Caco-2 (cell line): ENCODE measurements around the gene PLSCR2. TPM values are rescaled to one million over a fixed set of nuclear protein-coding genes. Genes with fewer than 3 reads are reported as not detected.

ENCODE experiments used
- BruUV-seq: library from RNA; stranded (reverse); fragments of 400-500 nt; replicated peaks from 2 replicates; lab custom pipeline; 2021; lab: Mats Ljungman, UMichigan
- CTCF ChIA-PET: fragments of 300-600 bp; sonication (Branson Sonifier 250); formaldehyde crosslinking; loops from one replicate; lab custom pipeline; 2022; ENCODE audit warnings: antibody characterized with exemption; lab: Charles Lee
- POLR2A ChIA-PET: fragments of 300-600 bp; sonication (Branson Sonifier 250); formaldehyde crosslinking; loops from one replicate; lab custom pipeline; 2022; ENCODE audit warnings: antibody characterized with exemption; lab: Charles Lee
- DNase-seq, 2 experiments: peaks; one replicate each; pipeline versions ENCODE4 v3.0.0 to v3.0.0-alpha.2; 2020 to 2022
- H3K27me3 ChIP-seq: replicated peaks from 2 replicates; pipeline ENCODE4 v1.6.0; 2011; ENCODE audit warnings: low read length; ENCODE audit not compliant: control insufficient read depth, insufficient read depth
- H3K36me3 ChIP-seq: 2 replicates; pipeline ENCODE4 v1.5.1; 2011; ENCODE audit warnings: low read length; ENCODE audit not compliant: control insufficient read depth, insufficient read depth
- H3K4me1 ChIP-seq: fragments of 250-450 bp; sonication (Bioruptor Pico); 2 replicates; pipeline ENCODE4 v1.5.1; 2020; ENCODE audit warnings: mild to moderate bottlenecking
- H3K4me3 ChIP-seq: 2 replicates; pipeline ENCODE4 v1.5.1; 2011; ENCODE audit warnings: low read depth, mild to moderate bottlenecking, control low read depth, low read length
- H3K9me3 ChIP-seq: fragments of 250-450 bp; sonication (Bioruptor Pico); 2 replicates; pipeline ENCODE4 v1.5.1; 2020; ENCODE audit warnings: mild to moderate bottlenecking, moderate library complexity
- H3K27ac Mint-ChIP-seq: one replicate; pipeline ENCODE4 v1.8.0; 2022; ENCODE audit warnings: mixed read lengths; ENCODE audit not compliant: unreplicated experiment
- H3K27me3 Mint-ChIP-seq: one replicate; pipeline ENCODE4 v1.8.0; 2022; ENCODE audit warnings: mixed read lengths; ENCODE audit not compliant: insufficient read depth, unreplicated experiment
- H3K36me3 Mint-ChIP-seq: one replicate; pipeline ENCODE4 v1.8.0; 2022; ENCODE audit warnings: mild to moderate bottlenecking, mixed read lengths; ENCODE audit not compliant: insufficient read depth, unreplicated experiment
- H3K4me1 Mint-ChIP-seq: one replicate; pipeline ENCODE4 v1.8.0; 2022; ENCODE audit warnings: low read depth, mixed read lengths; ENCODE audit not compliant: unreplicated experiment
- H3K4me3 Mint-ChIP-seq: one replicate; pipeline ENCODE4 v1.8.0; 2022; ENCODE audit warnings: mild to moderate bottlenecking, moderate library complexity, mixed read lengths; ENCODE audit not compliant: unreplicated experiment
- H3K9me3 Mint-ChIP-seq: one replicate; pipeline ENCODE4 v1.8.0; 2022; ENCODE audit warnings: mixed read lengths; ENCODE audit not compliant: unreplicated experiment
- intact Hi-C: fragments of 100-400 bp; cut with micrococcal nuclease; formaldehyde crosslinking; loops from one replicate; pipeline ENCODE4 v1.10.0; 2022; ENCODE audit not compliant: unreplicated experiment
- total RNA-seq: library from RNA; stranded (reverse); gene quantifications from 2 replicates; pipeline ENCODE4 v1.2.3, GENCODE V29; 2022
- TF ChIP-seq, protein P1 (sequence below), 2 experiments: fragments of 200-600 bp in 1 of 2; IDR thresholded peaks; 1 replicate in 1 of 2; 2 replicates in 1 of 2; pipeline versions ENCODE4 v1.5.1 to v1.8.0; 2011 to 2022; ENCODE audit warnings: antibody characterized with exemption in 1 of 2, control low read depth in 1 of 2, inconsistent platforms in 1 of 2, low read depth in 1 of 2, low read length in 1 of 2, mild to moderate bottlenecking in 1 of 2, moderate library complexity in 1 of 2; ENCODE audit not compliant: insufficient read depth in 1 of 2, severe bottlenecking in 1 of 2, unreplicated experiment in 1 of 2

The PLSCR2 gene
- total RNA-seq, 1 experiment from 2014 or later, result not detected

DNA sequence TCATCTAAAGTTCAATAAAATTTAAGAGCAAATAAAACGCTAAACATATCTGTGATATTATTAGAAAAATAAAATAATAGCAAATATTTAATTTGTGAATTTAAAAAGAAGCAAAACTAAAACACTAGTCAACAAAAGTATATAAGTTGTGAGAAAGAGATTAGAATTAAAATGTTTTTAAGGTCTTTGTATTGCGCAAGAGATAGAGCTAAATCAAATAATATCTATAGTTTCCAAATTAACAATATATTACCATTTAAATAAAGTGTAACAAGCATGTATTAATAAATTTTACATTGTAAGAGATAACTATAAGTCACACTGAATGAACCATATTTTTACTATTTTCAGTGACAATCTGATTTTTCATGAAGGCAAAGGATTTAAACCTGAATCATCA is 74.2 kb downstream of the PLSCR2 start:
- H3K9me3 Mint-ChIP-seq, result no peaks in the 10 kb centered on the region
- H3K36me3 ChIP-seq, result no peaks in the 10 kb centered on the region
- no peaks in the 10 kb centered on the region for H3K4me1 Mint-ChIP-seq
- H3K9me3 ChIP-seq, result no peaks in the 10 kb centered on the region
- ChIA-PET CTCF (no interaction called here), POLR2A (no interaction called here)
- TF ChIP-seq, protein P1, sequence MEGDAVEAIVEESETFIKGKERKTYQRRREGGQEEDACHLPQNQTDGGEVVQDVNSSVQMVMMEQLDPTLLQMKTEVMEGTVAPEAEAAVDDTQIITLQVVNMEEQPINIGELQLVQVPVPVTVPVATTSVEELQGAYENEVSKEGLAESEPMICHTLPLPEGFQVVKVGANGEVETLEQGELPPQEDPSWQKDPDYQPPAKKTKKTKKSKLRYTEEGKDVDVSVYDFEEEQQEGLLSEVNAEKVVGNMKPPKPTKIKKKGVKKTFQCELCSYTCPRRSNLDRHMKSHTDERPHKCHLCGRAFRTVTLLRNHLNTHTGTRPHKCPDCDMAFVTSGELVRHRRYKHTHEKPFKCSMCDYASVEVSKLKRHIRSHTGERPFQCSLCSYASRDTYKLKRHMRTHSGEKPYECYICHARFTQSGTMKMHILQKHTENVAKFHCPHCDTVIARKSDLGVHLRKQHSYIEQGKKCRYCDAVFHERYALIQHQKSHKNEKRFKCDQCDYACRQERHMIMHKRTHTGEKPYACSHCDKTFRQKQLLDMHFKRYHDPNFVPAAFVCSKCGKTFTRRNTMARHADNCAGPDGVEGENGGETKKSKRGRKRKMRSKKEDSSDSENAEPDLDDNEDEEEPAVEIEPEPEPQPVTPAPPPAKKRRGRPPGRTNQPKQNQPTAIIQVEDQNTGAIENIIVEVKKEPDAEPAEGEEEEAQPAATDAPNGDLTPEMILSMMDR (IDR thresholded peaks at IDR 0.05; ENCODE audit: insufficient read depth in 1 of 2, low read depth in 1 of 2, low read length in 1 of 2, severe bottlenecking in 1 of 2, unreplicated experiment in 1 of 2), result no peak
- H3K27ac Mint-ChIP-seq, result no peak overlapping the region
- intact Hi-C loops, result no loop called here
- DNase-seq, result no peak
- H3K36me3 Mint-ChIP-seq, result no peaks in the 10 kb centered on the region
- no TSS peak for BruUV-seq
- no peaks in the 10 kb centered on the region for H3K27me3 ChIP-seq
- no peaks in the 10 kb centered on the region for H3K27me3 Mint-ChIP-seq
- no peak overlapping the region for H3K4me3 ChIP-seq
- no peak overlapping the region for H3K4me3 Mint-ChIP-seq
- H3K4me1 ChIP-seq, result no peaks in the 10 kb centered on the region

DNA sequence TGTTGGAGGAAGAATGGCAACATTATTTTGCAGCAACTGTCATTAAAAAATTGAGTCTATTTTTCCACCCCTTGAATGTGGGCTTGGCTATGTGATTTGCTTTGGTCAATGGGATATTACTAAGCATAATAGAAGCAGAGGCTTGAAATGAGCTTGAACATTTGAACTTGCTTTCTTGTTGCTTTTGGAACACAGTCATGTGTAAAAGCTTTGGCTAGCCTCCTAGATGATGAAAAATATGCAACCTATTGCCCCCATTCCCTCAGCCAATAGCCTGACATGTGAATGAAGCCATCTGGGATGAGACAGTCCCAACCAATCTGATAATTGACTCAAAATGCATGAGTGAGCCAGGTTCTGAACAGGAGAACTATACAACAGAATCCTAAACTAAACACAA is 78.4 kb downstream of the PLSCR2 start:
- H3K9me3 ChIP-seq, result no peaks in the 10 kb centered on the region
- POLR2A ChIA-PET, result no interaction called here
- H3K27ac Mint-ChIP-seq, result no peak overlapping the region
- H3K4me1 Mint-ChIP-seq, result peaks cover 7% of the 10 kb centered on the region
- intact Hi-C loops, result no loop called here
- no peaks in the 10 kb centered on the region for H3K9me3 Mint-ChIP-seq
- H3K27me3 Mint-ChIP-seq, result no peaks in the 10 kb centered on the region
- no peaks in the 10 kb centered on the region for H3K36me3 ChIP-seq
- CTCF ChIA-PET, result no interaction called here
- H3K27me3 ChIP-seq, result no peaks in the 10 kb centered on the region
- H3K4me1 ChIP-seq, result 0 out of 2 replicates have a peak, but pooled peaks cover 4% of the 10 kb centered on the region
- no peaks in the 10 kb centered on the region for H3K36me3 Mint-ChIP-seq
- BruUV-seq, result no TSS peak
- TF ChIP-seq, protein P1 (IDR thresholded peaks at IDR 0.05; ENCODE audit: insufficient read depth in 1 of 2, low read depth in 1 of 2, low read length in 1 of 2, severe bottlenecking in 1 of 2, unreplicated experiment in 1 of 2), result no peak
- H3K4me3 Mint-ChIP-seq, result no peak overlapping the region
- no peak overlapping the region for H3K4me3 ChIP-seq
- no peak for DNase-seq

GRCh38 chr3:146390006-146390772 is 79.2 kb downstream of the PLSCR2 start:
- no peak for DNase-seq
- H3K36me3 ChIP-seq, result no peaks in the 10 kb centered on the region
- H3K27ac Mint-ChIP-seq, result no peak overlapping the region
- peaks cover 7% of the 10 kb centered on the region for H3K4me1 Mint-ChIP-seq
- H3K4me3 Mint-ChIP-seq, result no peak overlapping the region
- intact Hi-C loops, result no loop called here
- CTCF ChIA-PET, result interaction anchor here (0.6 kb wide), 1 partner anchor 10 kb away, joined by 3 read pairs; no protein-coding TSS in a partner anchor
- H3K9me3 Mint-ChIP-seq, result no peaks in the 10 kb centered on the region
- H3K27me3 Mint-ChIP-seq, result no peaks in the 10 kb centered on the region
- H3K4me3 ChIP-seq, result no peak overlapping the region
- H3K9me3 ChIP-seq, result no peaks in the 10 kb centered on the region
- H3K4me1 ChIP-seq, result 0 out of 2 replicates have a peak, but pooled peaks cover 4% of the 10 kb centered on the region
- BruUV-seq, result no TSS peak
- H3K36me3 Mint-ChIP-seq, result no peaks in the 10 kb centered on the region
- POLR2A ChIA-PET, result no interaction called here
- TF ChIP-seq, protein P1 (IDR thresholded peaks at IDR 0.05; ENCODE audit: insufficient read depth in 1 of 2, low read depth in 1 of 2, low read length in 1 of 2, severe bottlenecking in 1 of 2, unreplicated experiment in 1 of 2), result no peak
- H3K27me3 ChIP-seq, result no peaks in the 10 kb centered on the region
